HCT116 (cell line): ENCODE measurements around the gene KLK7. TPM values are rescaled to one million over a fixed set of nuclear protein-coding genes. Genes with fewer than 3 reads are reported as not detected.

Experiments used
- ATAC-seq: fragments of 200-7000 bp; cut with Tn5 transposase; 2 replicates; pipeline ENCODE4 v1.9.1; 2020; ENCODE audit warnings: mild to moderate bottlenecking, moderate library complexity
- BruUV-seq: library from RNA; stranded (reverse); fragments of 400-500 nt; replicated peaks from 2 replicates; lab custom pipeline; 2021; lab: Mats Ljungman, UMichigan
- CTCF ChIA-PET: fragments of 300-600 bp; sonication (Branson Sonifier 250); formaldehyde crosslinking; loops from one replicate; lab custom pipeline; 2021; ENCODE audit warnings: antibody characterized with exemption; lab: Charles Lee
- POLR2A ChIA-PET: fragments of 300-600, 350-600 bp; sonication (Branson Sonifier 250); formaldehyde crosslinking; loops from one replicate; lab custom pipeline; 2021; ENCODE audit warnings: antibody characterized with exemption; lab: Charles Lee
- RAD21 ChIA-PET, 2 experiments: fragments of 300-600 bp; sonication (Branson Sonifier 250); formaldehyde crosslinking; loops; one replicate each; lab custom pipeline; 2023; ENCODE audit warnings: low total read pairs in 2 of 2; ENCODE audit not compliant: uncharacterized antibody in 2 of 2, unreplicated experiment in 2 of 2, low non-redundant PET in 1 of 2; lab: Charles Lee
- DNase-seq: peaks from one replicate; pipeline ENCODE4 v3.0.0-alpha.2; 2010; ENCODE audit warnings: low read depth, low spot score
- H2AFZ ChIP-seq: fragments of 200-600 bp; shearing (Covaris generic), sonication (generic); 2 replicates; pipeline ENCODE4 v1.6.1; 2017; ENCODE audit warnings: low read depth, mixed run types, mixed read lengths, antibody characterized with exemption, low read length; ENCODE audit not compliant: poor library complexity, severe bottlenecking
- H3K27ac ChIP-seq: 2 replicates; pipeline ENCODE4 v1.5.1; 2012; ENCODE audit warnings: low read depth, low read length
- H3K27me3 ChIP-seq: fragments of 200-600 bp; sonication (generic); 2 replicates; pipeline ENCODE4 v1.6.1; 2016; ENCODE audit warnings: mixed run types, low read length, mixed read lengths; ENCODE audit not compliant: insufficient read depth
- H3K36me3 ChIP-seq, 2 experiments: fragments of 200-500 bp in 1 of 2; fragments of 200-600 bp in 1 of 2; sonication (Bioruptor generic) in 1 of 2; sonication (generic) in 1 of 2; 2 replicates each; pipeline versions ENCODE4 v1.5.1 to v1.6.1; 2014 to 2016; ENCODE audit warnings: low read length in 2 of 2, inconsistent platforms in 1 of 2, mixed read lengths in 1 of 2, mixed run types in 1 of 2; ENCODE audit not compliant: insufficient read depth in 2 of 2, control insufficient read depth in 1 of 2
- H3K4me1 ChIP-seq, 2 experiments: fragments of 200-600 bp in 1 of 2; sonication (generic) in 1 of 2; 2 replicates each; pipeline versions ENCODE4 v1.5.1 to v1.6.1; 2012 to 2017; ENCODE audit warnings: low read length in 2 of 2, inconsistent platforms in 1 of 2, mild to moderate bottlenecking in 1 of 2, mixed read lengths in 1 of 2, mixed run types in 1 of 2, moderate library complexity in 1 of 2; ENCODE audit not compliant: insufficient read depth in 2 of 2, control insufficient read depth in 1 of 2
- H3K4me2 ChIP-seq: fragments of 200-600 bp; sonication (generic); 2 replicates; pipeline ENCODE4 v1.6.1; 2017; ENCODE audit warnings: mixed run types, low read length, mixed read lengths
- H3K4me3 ChIP-seq, 2 experiments: fragments of 200-600 bp in 1 of 2; sonication (generic) in 1 of 2; replicated peaks in 1 of 2; 2 replicates each; pipeline ENCODE4 v1.5.1; 2011 to 2016; ENCODE audit warnings: low read length in 2 of 2, control low read depth in 1 of 2, low read depth in 1 of 2, mild to moderate bottlenecking in 1 of 2, mixed read lengths in 1 of 2, mixed run types in 1 of 2
- H3K79me2 ChIP-seq: fragments of 200-600 bp; sonication (generic); 2 replicates; pipeline ENCODE4 v1.6.1; 2017; ENCODE audit warnings: mild to moderate bottlenecking, mixed run types, low read length, moderate library complexity, mixed read lengths; ENCODE audit not compliant: insufficient read depth
- H3K9ac ChIP-seq: fragments of 200-600 bp; sonication (generic); 2 replicates; pipeline ENCODE4 v1.6.1; 2016; ENCODE audit warnings: low read length, mixed read lengths
- H3K9me2 ChIP-seq: fragments of 200-600 bp; sonication (generic), shearing (Covaris generic); 2 replicates; pipeline ENCODE4 v1.6.1; 2017; ENCODE audit warnings: mixed run types, mild to moderate bottlenecking, moderate library complexity; ENCODE audit not compliant: insufficient read depth
- H3K9me3 ChIP-seq, 2 experiments: fragments of 200-500 bp in 1 of 2; fragments of 200-600 bp in 1 of 2; sonication (Bioruptor generic) in 1 of 2; sonication (generic) in 1 of 2; 2 replicates each; pipeline ENCODE4 v1.6.1; 2014 to 2017; ENCODE audit warnings: low read length in 2 of 2, mixed read lengths in 2 of 2, inconsistent platforms in 1 of 2, low read depth in 1 of 2, mild to moderate bottlenecking in 1 of 2, mixed run types in 1 of 2, moderate library complexity in 1 of 2; ENCODE audit not compliant: control insufficient read depth in 1 of 2, insufficient read depth in 1 of 2
- H4K20me1 ChIP-seq: fragments of 200-600 bp; sonication (generic), shearing (Covaris generic); 2 replicates; pipeline ENCODE4 v1.6.1; 2017; ENCODE audit warnings: mixed run types, mild to moderate bottlenecking, moderate library complexity; ENCODE audit not compliant: insufficient read depth
- EZH2phosphoT487 ChIP-seq: fragments of 200-600 bp; IDR thresholded peaks from 2 replicates; pipeline ENCODE4 v1.6.1; 2018; ENCODE audit warnings: antibody characterized with exemption, borderline replicate concordance
- MAX ChIP-seq: IDR thresholded peaks from 2 replicates; pipeline ENCODE4 v1.6.1; 2012
- REST ChIP-seq: IDR thresholded peaks from 2 replicates; pipeline ENCODE4 v1.6.1; 2012; ENCODE audit warnings: low read depth
- SIN3A ChIP-seq: IDR thresholded peaks from 2 replicates; pipeline ENCODE4 v1.6.1; 2012; ENCODE audit warnings: low read depth
- ZNF274 ChIP-seq: fragments of 200-500 bp; sonication (Bioruptor generic); IDR thresholded peaks from 2 replicates; pipeline ENCODE4 v1.6.1; 2014; ENCODE audit warnings: mild to moderate bottlenecking, low read depth, low read length, inconsistent platforms
- intact Hi-C: fragments of 100-400 bp; cut with micrococcal nuclease; formaldehyde crosslinking; loops from 2 replicates; pipeline ENCODE4 v1.10.0; 2022
- total RNA-seq: library from RNA; stranded (reverse); gene quantifications from one replicate; pipeline ENCODE4 v1.2.1, GENCODE V29; 2021; ENCODE audit not compliant: unreplicated experiment

The KLK7 gene
- total RNA-seq, 1 experiment from 2014 or later: 30.5 TPM

GRCh38 chr19:50981587-50982146 lies 2.0 kb downstream of the KLK7 start:
- Histone ChIP-seq H4K20me1 (no peaks in the 10 kb centered on the region), H3K36me3 (no peaks in the 10 kb centered on the region), H2AFZ (no peak overlapping the region), H3K4me2 (0 out of 2 replicates have a peak overlapping the region, but pooled peaks have one; percentile 27), H3K27ac (no peak overlapping the region; the same call in 1 of the 2 replicates), H3K4me1 (peaks cover 32 to 60% of the 10 kb centered on the region in 2 experiments), H3K27me3 (no peaks in the 10 kb centered on the region), H3K4me3 (no peak overlapping the region), H3K9me3 (no peaks in the 10 kb centered on the region), H3K9me2 (no peaks in the 10 kb centered on the region), H3K9ac (no peak overlapping the region), H3K79me2 (no peaks in the 10 kb centered on the region)
- RAD21 ChIA-PET: no interaction called here
- ATAC-seq: no peak
- no TSS peak for BruUV-seq
- no peak for TF ChIP-seq SIN3A
- TF ChIP-seq MAX: no peak
- no peak for TF ChIP-seq EZH2phosphoT487
- TF ChIP-seq REST: no peak
- TF ChIP-seq ZNF274: no peak
- CTCF ChIA-PET: no interaction called here
- POLR2A ChIA-PET: no interaction called here
- no peak for DNase-seq
- intact Hi-C loops: no loop called here
